Measurements from ENCODE around the gene TCF7L1. TPM values are rescaled to one million over a fixed set of nuclear protein-coding genes. Genes with fewer than 3 reads are reported as not detected.

TCF7L1 gene
- polyA plus RNA-seq, 1 of the 3 experiments (the other 2 are of a cell fraction), result 3.7 TPM

- H3K9me2 ChIP-seq, result no peaks in the 10 kb centered on the region
- 0 out of 2 replicates have a peak, but pooled peaks cover 5% of the 10 kb centered on the region for H4K20me1 ChIP-seq (ENCODE audit: insufficient read depth)
- no peak overlapping the region for H2AFZ ChIP-seq (ENCODE audit: low read depth)
- TF ChIP-seq POLR2AphosphoS5 (IDR thresholded peaks at IDR 0.05; ENCODE audit: low read depth, low read length) (no peak), FOXM1 (IDR thresholded peaks at IDR 0.05; ENCODE audit: low read depth) (no peak), RAD21 (IDR thresholded peaks at IDR 0.05; ENCODE audit: low read length) (no peak), IRF3 (IDR thresholded peaks at IDR 0.05; ENCODE audit: low read depth, low read length) (no peak), FOXJ3 (CRISPR knock-in tag; IDR thresholded peaks at IDR 0.05) (no peak), MAX (IDR thresholded peaks at IDR 0.05; ENCODE audit: low read depth) (no peak), SMC3 (IDR thresholded peaks at IDR 0.05; ENCODE audit: low read depth, low read length) (no peak), JUND (IDR thresholded peaks at IDR 0.05) (no peak), MEF2A (IDR thresholded peaks at IDR 0.05; ENCODE audit: borderline replicate concordance, low read depth) (no peak), GATA2 (CRISPR knock-in tag; IDR thresholded peaks at IDR 0.05) (no peak), EP300 (IDR thresholded peaks at IDR 0.05; ENCODE audit: borderline replicate concordance in 1 of 2, low read depth in 1 of 2, low read length in 1 of 2) (no peak), CTCF (IDR thresholded peaks at IDR 0.05) (no peak), SIN3A (IDR thresholded peaks at IDR 0.05; ENCODE audit: borderline replicate concordance, low read depth, low read length) (no peak), CHD2 (IDR thresholded peaks at IDR 0.05; ENCODE audit: low read length, partially characterized antibody) (no peak), MXI1 (IDR thresholded peaks at IDR 0.05; ENCODE audit: low read depth, low read length) (no peak)
- 86% methylated on average over 2 of the region's 2 CpGs for WGBS (ENCODE audit: low lambda C conversion rate)
- ChIA-PET POLR2A (no interaction called here), CTCF (no interaction called here)
- no peak overlapping the region for H3K4me3 ChIP-seq (ENCODE audit: low read depth in 2 of 2, low read length in 1 of 2)
- H3F3A ChIP-seq (replicated peaks; ENCODE audit: insufficient read depth), result peaks cover 8% of the 10 kb centered on the region
- no peak for DNase-seq
- H3K4me2 ChIP-seq, result no peak overlapping the region
- H3K9ac ChIP-seq, result no peak overlapping the region
- H3K36me3 ChIP-seq (replicated peaks in 1 of 2; ENCODE audit: control insufficient read depth in 1 of 2, insufficient read depth in 2 of 2, low read length in 1 of 2), result no peaks in the 10 kb centered on the region
- no peaks in the 10 kb centered on the region for H3K27me3 ChIP-seq (ENCODE audit: insufficient read depth)
- H3K79me2 ChIP-seq (ENCODE audit: insufficient read depth), result peaks cover 28% of the 10 kb centered on the region
- no peaks in the 10 kb centered on the region for H3K9me3 ChIP-seq
- H3K27ac ChIP-seq (ENCODE audit: low read depth in 2 of 2, low read length in 1 of 2), result no peak overlapping the region
- H3K4me1 ChIP-seq (ENCODE audit: control insufficient read depth in 1 of 2, insufficient read depth in 2 of 2, low read depth in 1 of 2, low read length in 1 of 2), result peaks cover 15 to 23% of the 10 kb centered on the region in 2 experiments; a peak in 3 of 4 replicates
Measured at GRCh38 chr2:85152895-85153294, 19.7 kb downstream of the TCF7L1 start.

Data from SK-N-SH (cell line).